GM21526 (cell line): ENCODE data around the gene SPAG9.
"Not testable (repeated sequence)": the region's sequence is repeated elsewhere in the genome, so short reads cannot be mapped to it uniquely, and the experiment has no call there.

ENCODE experiments used
- ATAC-seq: cut with Tn5 transposase; IDR thresholded peaks from one replicate; pipeline ENCODE4 v1.9.1; 2021; ENCODE audit warnings: moderate library complexity; ENCODE audit not compliant: unreplicated experiment, low FRiP score

The SPAG9 gene

DNA sequence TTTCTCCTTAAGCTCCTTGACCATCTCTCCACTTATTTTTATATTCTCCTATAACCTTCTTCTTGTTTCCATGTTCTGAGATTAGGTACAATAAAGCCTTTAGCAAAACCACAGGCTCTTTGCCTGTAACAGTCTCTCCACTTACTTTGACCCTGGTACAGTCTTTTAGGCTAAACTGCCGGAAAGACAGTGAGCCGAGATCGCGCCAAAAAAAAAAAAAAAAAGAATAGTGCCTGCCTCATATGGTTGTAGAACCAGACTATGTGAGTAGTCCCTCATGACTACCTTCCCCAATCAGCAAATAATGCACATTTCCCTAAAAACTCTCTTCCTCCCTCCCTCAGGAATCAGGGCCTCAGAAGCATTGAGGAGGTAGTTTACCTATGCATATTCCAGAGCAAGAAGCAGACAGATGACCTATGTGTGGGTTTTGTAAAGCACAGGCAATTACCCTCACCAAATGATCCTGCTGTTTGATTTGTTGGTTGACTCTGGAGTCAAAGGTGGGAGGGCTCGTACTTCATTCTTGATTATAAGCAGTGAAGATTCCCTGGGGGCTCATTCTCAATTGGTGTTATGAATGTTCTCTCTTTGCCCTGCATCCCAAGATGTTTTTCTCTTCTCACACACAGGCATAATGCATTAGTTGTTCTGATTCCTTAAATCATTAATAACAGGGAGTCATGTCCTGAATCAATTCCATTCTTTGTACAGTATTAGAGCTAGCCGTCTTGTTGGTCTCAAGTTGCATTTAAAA, 23.8 kb upstream of the SPAG9 start:
- ATAC-seq: no peak

DNA sequence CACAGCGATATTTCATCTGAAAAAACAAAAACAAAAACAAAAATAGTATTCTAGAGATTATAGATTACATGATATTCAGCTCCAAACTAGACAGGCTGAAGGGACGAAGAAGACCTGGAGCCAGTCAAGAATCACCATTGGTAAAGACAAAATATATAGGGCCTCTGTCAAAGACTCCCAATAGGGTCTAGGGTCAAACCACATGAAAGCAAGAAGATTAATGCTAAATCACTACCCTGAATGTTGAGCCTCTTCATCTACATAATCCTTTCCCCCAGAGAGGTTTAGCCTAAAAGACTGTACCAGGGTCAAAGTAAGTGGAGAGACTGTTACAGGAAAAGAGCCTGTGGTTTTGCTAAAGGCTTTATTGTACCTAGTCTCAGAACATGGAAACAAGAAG, 21.9 kb upstream of the SPAG9 start:
- no peak for ATAC-seq

- no peak for ATAC-seq
Measured at GRCh38 chr17:51135956-51136355, 15.3 kb upstream of the SPAG9 start.

- ATAC-seq: no peak
Measured at GRCh38 chr17:51133365-51133764, 12.7 kb upstream of the SPAG9 start.

DNA sequence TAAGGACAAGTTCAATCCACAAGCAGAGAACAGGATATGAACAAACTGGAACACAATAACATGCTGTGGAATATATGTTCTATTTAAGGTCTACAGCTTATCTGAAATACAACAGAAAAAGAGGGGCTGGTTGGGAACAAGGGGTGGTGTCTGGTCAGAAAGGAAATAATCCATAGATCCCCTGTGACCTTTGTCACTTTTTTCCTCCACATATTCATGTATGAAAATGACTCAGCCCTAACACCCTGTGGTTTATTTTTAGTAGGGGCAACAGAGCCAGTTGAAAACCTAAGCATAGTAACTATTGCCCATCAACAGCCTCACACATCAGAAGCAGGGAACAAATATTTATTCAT, 12.3 kb upstream of the SPAG9 start:
- no peak for ATAC-seq

DNA sequence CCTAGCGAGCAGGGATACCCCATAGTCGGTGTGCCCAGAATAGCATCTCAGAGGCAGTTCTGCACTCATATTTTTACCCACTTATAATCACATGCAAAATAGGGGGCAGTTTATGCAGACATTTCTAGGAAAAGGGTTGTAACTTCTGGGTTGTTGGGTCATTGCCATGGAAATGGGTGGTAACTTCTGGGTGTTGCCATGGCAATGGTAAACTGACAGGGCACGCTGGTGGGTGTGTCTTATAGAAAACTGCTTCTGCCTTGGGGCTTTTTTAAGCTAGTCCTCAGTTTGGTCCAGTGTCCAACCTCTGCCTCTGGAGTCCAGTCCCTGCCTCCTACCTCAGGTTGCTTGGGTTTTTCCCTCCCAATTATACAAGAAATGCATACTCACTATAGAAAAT, 7.4 kb upstream of the SPAG9 start:
- ATAC-seq: no peak

DNA sequence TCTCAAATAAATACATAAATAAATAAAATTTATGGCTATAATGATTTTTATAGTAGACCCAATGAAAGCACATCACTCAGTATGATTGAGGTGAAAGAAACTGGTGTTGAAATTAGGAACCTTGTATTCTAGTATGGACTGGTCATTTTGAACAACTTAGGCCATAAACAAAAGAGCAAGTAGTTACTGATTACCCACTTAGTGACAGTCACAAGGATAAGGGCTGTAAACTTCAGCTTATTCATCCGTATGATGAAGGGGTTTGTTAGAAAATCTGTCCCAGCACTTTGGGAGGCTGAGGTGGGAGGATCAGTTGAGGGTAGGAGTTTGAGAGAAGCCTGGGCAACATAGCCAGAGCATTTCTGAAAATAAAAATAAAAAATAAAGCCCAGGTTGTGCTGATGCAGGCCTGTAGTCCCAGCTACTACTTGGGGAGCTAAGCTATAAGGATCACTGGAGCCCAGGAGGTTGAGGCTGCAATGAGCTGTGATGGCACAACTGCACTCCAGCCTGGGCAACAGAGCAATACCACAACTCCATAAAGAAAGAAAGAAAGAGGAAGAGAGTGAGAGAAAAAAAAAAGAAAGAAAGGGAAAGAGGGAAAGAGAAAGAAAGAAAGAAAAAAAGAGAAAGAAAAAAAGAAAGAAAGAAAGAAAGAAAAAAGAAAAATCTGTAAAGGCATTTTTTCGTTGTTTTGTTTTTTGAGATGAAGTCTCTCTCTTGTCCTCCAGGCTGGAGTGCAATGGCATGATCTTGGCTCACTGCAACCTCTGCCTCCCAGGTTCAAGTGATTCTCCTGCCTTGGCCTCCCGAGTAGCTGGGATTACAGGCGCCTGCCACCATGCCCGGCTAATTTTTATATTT, 4.2 kb upstream of the SPAG9 start:
- no peak for ATAC-seq

- ATAC-seq: not testable (repeated sequence)
Measured at GRCh38 chr17:51122473-51123115, 1.9 kb upstream of the SPAG9 start.

- ATAC-seq: no peak
Measured at GRCh38 chr17:51121620-51122472, 1.2 kb upstream of the SPAG9 start.

DNA sequence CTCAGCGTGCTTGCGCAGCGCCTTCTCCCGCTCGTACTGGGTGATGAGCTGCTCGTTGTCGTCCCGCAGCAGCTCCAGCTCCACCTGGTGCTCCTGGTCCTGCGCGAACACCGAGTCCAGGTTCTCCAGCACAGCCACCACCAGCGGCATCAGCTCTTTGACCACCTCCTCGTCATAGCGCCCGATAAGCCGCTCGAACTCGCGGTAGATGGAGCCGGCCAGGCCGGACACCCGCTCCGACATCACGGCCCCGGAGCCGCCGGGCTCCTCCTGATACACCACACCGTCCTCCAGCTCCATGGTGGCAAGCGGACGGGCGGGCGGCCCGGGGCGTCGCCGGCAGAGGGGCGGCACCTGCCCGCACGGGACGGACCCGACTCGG, 320 bp downstream of the SPAG9 start:
- ATAC-seq: peak; percentile 25

DNA sequence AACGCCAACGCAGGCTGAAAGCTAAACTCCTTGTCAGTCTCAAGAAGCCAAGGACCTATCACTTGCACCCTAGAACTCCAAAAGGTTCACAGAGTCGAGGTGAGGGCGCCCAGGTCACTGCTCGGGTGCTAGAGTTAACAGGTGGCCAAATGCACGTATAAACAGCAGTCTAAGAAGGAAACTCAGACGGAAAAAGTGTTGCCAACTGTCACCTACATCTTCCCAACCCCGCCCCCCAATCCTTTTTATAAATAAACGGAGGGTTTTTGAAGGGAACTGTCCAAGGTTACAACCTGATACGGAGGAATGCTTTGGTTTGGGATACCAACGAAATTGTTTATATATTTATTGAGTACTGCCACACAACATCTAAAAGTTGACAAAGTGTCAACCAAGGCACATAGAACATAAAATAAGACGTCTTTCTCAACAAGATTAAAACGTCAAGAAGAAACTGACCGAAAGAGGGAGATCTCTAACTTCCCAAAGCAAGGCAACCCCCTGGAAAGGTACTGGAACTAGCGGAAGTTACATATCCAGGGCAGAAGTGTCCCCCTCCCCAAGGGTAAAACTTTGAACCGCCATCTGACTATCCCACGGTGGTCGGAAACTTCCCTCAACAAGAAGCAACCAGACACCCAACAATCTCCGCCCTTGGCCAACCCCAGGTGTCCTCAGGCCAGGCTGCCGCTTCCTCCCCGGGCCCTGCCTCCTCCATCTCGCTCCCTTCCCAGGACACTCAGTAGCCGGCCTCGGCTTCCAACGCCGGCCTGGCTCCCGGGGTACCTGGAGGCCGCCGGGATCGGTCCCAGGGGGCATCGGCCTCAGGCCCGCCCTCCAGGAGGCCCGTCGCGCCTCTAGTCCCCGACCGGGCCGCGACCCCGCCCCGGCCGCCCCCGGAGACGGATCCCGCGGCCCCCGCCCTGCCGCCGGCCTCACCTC, 982 bp downstream of the SPAG9 start:
- peak; percentile 24 for ATAC-seq

GRCh38 chr17:51118330-51119195, 2.1 kb downstream of the SPAG9 start:
- ATAC-seq: no peak

DNA sequence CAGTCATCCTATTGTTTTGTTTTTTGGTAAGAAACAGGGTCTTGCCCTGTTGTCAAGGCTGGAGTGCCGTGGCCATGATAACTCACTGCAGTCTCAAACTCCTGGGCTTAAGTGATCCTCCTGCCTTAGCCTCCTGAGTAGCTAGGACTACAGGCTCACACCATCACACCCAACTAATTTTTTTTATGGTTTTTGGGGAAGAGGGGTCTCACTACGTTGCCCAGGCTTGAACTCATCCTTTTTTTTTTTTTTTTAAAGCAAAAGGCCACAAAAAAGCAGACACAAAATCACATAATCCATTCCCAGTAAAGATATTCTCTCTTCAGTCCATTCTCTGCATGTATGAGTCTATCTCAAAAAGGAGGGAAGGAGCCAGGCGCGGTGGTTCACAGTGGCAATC, 5.5 kb downstream of the SPAG9 start:
- no peak for ATAC-seq

DNA sequence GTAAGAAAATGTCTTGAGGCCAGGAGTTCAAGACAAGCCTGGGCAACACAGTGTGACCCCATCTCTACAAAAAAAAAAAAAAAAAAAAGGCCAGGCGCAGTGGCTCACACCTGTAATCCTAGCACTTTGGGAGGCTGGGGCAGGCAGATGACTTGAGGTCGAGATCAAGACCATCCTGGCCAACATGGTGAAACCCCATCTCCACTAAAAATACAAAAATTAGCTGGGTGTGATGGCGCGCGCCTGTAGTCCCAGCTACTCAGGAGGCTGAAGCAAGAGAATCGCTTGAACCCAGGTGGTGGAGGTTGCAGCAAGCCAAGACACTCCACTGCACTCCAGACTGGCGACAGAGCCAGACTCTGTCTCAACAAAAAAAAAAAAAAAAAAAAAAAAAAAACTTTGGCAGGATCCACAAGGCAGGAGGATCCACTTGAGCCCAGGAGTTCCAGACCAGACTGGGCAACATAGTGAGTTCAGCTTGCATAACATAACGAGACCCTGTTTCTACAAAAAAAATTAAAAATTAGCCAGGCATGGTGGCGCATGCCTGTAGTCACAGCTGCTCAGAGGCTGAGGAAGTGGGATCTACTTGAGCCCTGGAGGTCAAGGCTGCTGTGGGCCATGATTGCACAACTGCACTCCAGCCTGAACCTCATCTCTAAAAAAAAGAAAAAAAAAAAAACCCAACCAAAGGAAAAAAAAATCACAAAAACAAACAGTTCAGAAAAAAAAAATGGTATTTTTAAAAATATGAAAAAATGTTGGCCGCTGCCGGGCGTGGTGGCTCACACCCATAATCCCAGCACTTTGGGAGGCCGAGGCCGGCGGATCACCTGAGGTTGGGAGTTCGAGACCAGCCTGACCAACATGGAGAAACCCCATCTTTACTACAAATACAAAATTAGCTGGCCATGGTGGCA, 8.1 kb downstream of the SPAG9 start:
- ATAC-seq: not testable (repeated sequence)

DNA sequence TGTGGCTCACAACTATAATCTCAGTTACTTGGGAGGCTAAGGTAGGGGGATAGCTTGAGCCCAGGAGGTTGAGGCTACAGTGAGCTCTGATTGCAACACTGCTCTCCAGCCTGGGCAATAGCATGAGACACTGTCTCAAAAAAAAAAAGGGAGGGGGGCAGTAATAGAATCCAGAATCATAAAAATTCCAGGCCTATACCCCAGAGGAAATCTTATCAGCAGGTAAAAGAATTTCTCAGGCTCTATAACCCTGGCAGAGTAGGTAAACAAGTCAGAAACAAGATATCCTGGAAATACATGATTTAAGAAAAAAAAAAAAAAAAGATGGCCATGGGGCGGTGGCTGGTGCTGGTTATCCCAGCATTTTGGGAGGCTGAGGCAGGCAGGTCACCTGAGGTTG, 12.9 kb downstream of the SPAG9 start:
- ATAC-seq: no peak

DNA sequence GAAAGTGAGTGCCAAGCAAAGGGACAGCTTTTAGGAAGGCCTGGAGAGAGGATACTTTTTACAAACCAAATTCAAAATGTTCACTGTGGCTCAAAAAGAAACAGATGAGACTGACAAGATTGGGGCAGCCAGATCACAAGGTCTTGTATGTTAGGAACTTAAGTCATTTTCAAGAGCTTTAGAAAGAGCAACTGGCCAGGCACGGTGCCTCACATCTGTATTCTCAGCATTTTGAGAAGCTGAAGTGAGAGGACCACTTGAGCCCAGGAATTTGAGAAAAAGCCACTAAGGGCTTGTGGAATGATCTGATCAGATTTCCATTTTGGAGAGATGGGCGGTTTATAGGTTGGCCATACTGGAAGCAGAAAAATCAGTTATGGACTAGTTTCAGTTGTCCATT, 17.2 kb downstream of the SPAG9 start:
- ATAC-seq: no peak

GRCh38 chr17:51103050-51103449, 17.6 kb downstream of the SPAG9 start:
- ATAC-seq: no peak
